KOPT-K1 (cell line): ENCODE measurements around the gene SORT1.

Experiments
- H3K27ac ChIP-seq: fragments of 200-600 bp; sonication (generic); 2 replicates; pipeline ENCODE4 v1.5.1; 2016; ENCODE audit warnings: antibody characterized with exemption, mild to moderate bottlenecking, low read depth, low read length; ENCODE audit not compliant: poor library complexity, severe bottlenecking
- H3K36me3 ChIP-seq: fragments of 200-600 bp; sonication (generic); 2 replicates; pipeline ENCODE4 v1.5.1; 2017; ENCODE audit warnings: antibody characterized with exemption, mild to moderate bottlenecking, low read length, moderate library complexity; ENCODE audit not compliant: insufficient read depth
- H3K9me3 ChIP-seq: fragments of 200-600 bp; sonication (generic); 2 replicates; pipeline ENCODE4 v1.5.1; 2017; ENCODE audit warnings: antibody characterized with exemption, low read length, mild to moderate bottlenecking; ENCODE audit not compliant: insufficient read depth, poor library complexity, severe bottlenecking

The SORT1 gene

GRCh38 chr1:109350655-109351054 lies 47.1 kb downstream of the SORT1 start:
- Histone ChIP-seq H3K36me3 (peaks cover 69% of the 10 kb centered on the region), H3K27ac (no peak overlapping the region), H3K9me3 (no peaks in the 10 kb centered on the region)

GRCh38 chr1:109350182-109350581 lies 47.5 kb downstream of the SORT1 start:
- Histone ChIP-seq H3K9me3 (no peaks in the 10 kb centered on the region), H3K36me3 (peaks cover 74% of the 10 kb centered on the region), H3K27ac (no peak overlapping the region)

GRCh38 chr1:109347511-109347910 lies 50.2 kb downstream of the SORT1 start:
- H3K9me3 ChIP-seq = no peaks in the 10 kb centered on the region
- H3K36me3 ChIP-seq = peaks cover 80% of the 10 kb centered on the region

GRCh38 chr1:109341944-109342930 lies 55.5 kb downstream of the SORT1 start:
- Histone ChIP-seq H3K36me3 (peaks cover 90% of the 10 kb centered on the region), H3K9me3 (no peaks in the 10 kb centered on the region), H3K27ac (no peak overlapping the region)

More at GRCh38 chr1:109347511-109347910, 50.2 kb downstream of the SORT1 start:
- H3K27ac ChIP-seq = no peak overlapping the region

GRCh38 chr1:109338608-109339007 lies 59.1 kb downstream of the SORT1 start:
- no peak overlapping the region for H3K27ac ChIP-seq
- peaks cover 86% of the 10 kb centered on the region for H3K36me3 ChIP-seq
- no peaks in the 10 kb centered on the region for H3K9me3 ChIP-seq

GRCh38 chr1:109338091-109338490 lies 59.6 kb downstream of the SORT1 start:
- Histone ChIP-seq H3K9me3 (peaks cover 2% of the 10 kb centered on the region), H3K27ac (no peak overlapping the region), H3K36me3 (peaks cover 86% of the 10 kb centered on the region)

GRCh38 chr1:109335091-109335490 lies 62.6 kb downstream of the SORT1 start:
- Histone ChIP-seq H3K36me3 (peaks cover 91% of the 10 kb centered on the region), H3K27ac (no peak overlapping the region), H3K9me3 (peaks cover 30% of the 10 kb centered on the region)

GRCh38 chr1:109331113-109331512 lies 66.6 kb downstream of the SORT1 start:
- H3K36me3 ChIP-seq = peaks cover 92% of the 10 kb centered on the region
- H3K9me3 ChIP-seq = peaks cover 30% of the 10 kb centered on the region
- H3K27ac ChIP-seq = no peak overlapping the region

- no peak overlapping the region for H3K27ac ChIP-seq
- peaks cover 87% of the 10 kb centered on the region for H3K36me3 ChIP-seq
- peaks cover 21% of the 10 kb centered on the region for H3K9me3 ChIP-seq
Observed at GRCh38 chr1:109327285-109327684, 70.4 kb downstream of the SORT1 start.

- H3K36me3 ChIP-seq = peaks cover 87% of the 10 kb centered on the region
- H3K9me3 ChIP-seq = no peaks in the 10 kb centered on the region
- H3K27ac ChIP-seq = no peak overlapping the region
Observed at GRCh38 chr1:109322974-109323373, 74.7 kb downstream of the SORT1 start.

- Histone ChIP-seq H3K27ac (no peak overlapping the region), H3K36me3 (peaks cover 97% of the 10 kb centered on the region), H3K9me3 (no peaks in the 10 kb centered on the region)
Observed at GRCh38 chr1:109319114-109319513, 78.6 kb downstream of the SORT1 start.

- H3K9me3 ChIP-seq = no peaks in the 10 kb centered on the region
- H3K27ac ChIP-seq = no peak overlapping the region
- H3K36me3 ChIP-seq = peaks cover 92% of the 10 kb centered on the region
Observed at GRCh38 chr1:109316506-109316905, 81.2 kb downstream of the SORT1 start.

GRCh38 chr1:109315288-109315687 lies 82.4 kb downstream of the SORT1 start:
- Histone ChIP-seq H3K27ac (no peak overlapping the region), H3K36me3 (peaks cover 88% of the 10 kb centered on the region), H3K9me3 (no peaks in the 10 kb centered on the region)

- H3K9me3 ChIP-seq = no peaks in the 10 kb centered on the region
- peaks cover 83% of the 10 kb centered on the region for H3K36me3 ChIP-seq
- H3K27ac ChIP-seq = no peak overlapping the region
Observed at GRCh38 chr1:109314795-109315194, 82.9 kb downstream of the SORT1 start.

GRCh38 chr1:109312978-109313775 lies 84.5 kb downstream of the SORT1 start:
- H3K36me3 ChIP-seq = peaks cover 68% of the 10 kb centered on the region
- no peaks in the 10 kb centered on the region for H3K9me3 ChIP-seq
- no peak overlapping the region for H3K27ac ChIP-seq
